Activated naive CD4-positive, alpha-beta T cell treated with anti-CD3 and anti-CD28 coated beads, Interleukin-2, amount 10 ng/mL, durations not matched to agents 7 days and 5 days (primary cell): Measurements from ENCODE around the gene NLRP12.

Experiments used
- CTCF ChIA-PET: fragments of 350-600 bp; sonication (Branson Sonifier 250); formaldehyde crosslinking; loops from one replicate; lab custom pipeline; 2021; ENCODE audit warnings: antibody characterized with exemption; lab: Charles Lee
- DNase-seq: peaks from one replicate; pipeline ENCODE4 v3.0.0-alpha.2; 2020
- H3K27ac Mint-ChIP-seq: one replicate; pipeline ENCODE4 v1.8.0; 2021; ENCODE audit warnings: mild to moderate bottlenecking, moderate library complexity, mixed read lengths
- H3K27me3 Mint-ChIP-seq: one replicate; pipeline ENCODE4 v1.8.0; 2021; ENCODE audit warnings: mild to moderate bottlenecking, mixed read lengths
- H3K36me3 Mint-ChIP-seq: one replicate; pipeline ENCODE4 v1.8.0; 2021; ENCODE audit warnings: mixed read lengths
- H3K4me1 Mint-ChIP-seq: one replicate; pipeline ENCODE4 v1.8.0; 2021; ENCODE audit warnings: mixed read lengths
- H3K4me3 Mint-ChIP-seq: one replicate; pipeline ENCODE4 v1.8.0; 2021; ENCODE audit warnings: mild to moderate bottlenecking, moderate library complexity, mixed read lengths
- H3K9me3 Mint-ChIP-seq: one replicate; pipeline ENCODE4 v1.8.0; 2021; ENCODE audit warnings: mixed read lengths

The NLRP12 gene

DNA sequence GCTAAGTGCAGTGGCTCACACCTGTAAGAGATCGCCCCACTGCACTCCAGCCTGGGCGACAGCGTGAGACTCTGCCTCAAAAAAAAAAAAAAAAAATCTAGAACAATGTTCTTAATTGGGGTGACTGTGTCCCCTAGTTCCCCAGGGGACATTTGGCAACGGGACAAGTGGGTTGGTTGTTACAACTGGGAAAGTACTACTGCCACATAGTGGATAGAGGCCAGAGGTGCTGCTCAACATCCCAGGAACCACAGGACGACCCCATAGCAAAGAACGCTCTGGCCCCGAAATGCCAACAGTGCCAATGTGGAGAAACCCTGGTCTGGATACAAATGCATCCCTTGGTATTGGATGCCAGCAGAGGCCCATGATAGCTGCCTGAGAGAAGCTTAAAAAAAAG lies 11.8 kb downstream of the NLRP12 start:
- DNase-seq: no peak
- no peak overlapping the region for H3K27ac Mint-ChIP-seq
- no peaks in the 10 kb centered on the region for H3K4me1 Mint-ChIP-seq
- no peaks in the 10 kb centered on the region for H3K9me3 Mint-ChIP-seq
- H3K27me3 Mint-ChIP-seq: no peaks in the 10 kb centered on the region
- H3K36me3 Mint-ChIP-seq: no peaks in the 10 kb centered on the region
- H3K4me3 Mint-ChIP-seq: no peak overlapping the region
- CTCF ChIA-PET: no interaction called here

- DNase-seq: no peak
- Mint-ChIP-seq H3K27me3 (no peaks in the 10 kb centered on the region), H3K4me1 (no peaks in the 10 kb centered on the region), H3K36me3 (no peaks in the 10 kb centered on the region), H3K4me3 (no peak overlapping the region), H3K27ac (no peak overlapping the region), H3K9me3 (no peaks in the 10 kb centered on the region)
- CTCF ChIA-PET: interaction anchor here (0.5 to 1.6 kb wide), 3 partner anchors 18 to 213 kb away, joined by 3 to 4 read pairs (median 3); no protein-coding TSS in a partner anchor
These were observed 13.2 kb downstream of the NLRP12 start for GRCh38 chr19:53810891-53811290.

- no peaks in the 10 kb centered on the region for H3K36me3 Mint-ChIP-seq
- no peak overlapping the region for H3K27ac Mint-ChIP-seq
These were observed 13.9 kb downstream of the NLRP12 start for GRCh38 chr19:53810187-53810546.

GRCh38 chr19:53809518-53810186 lies 14.5 kb downstream of the NLRP12 start:
- no peaks in the 10 kb centered on the region for H3K36me3 Mint-ChIP-seq
- DNase-seq: no peak
- CTCF ChIA-PET: interaction anchor here (0.7 to 1.5 kb wide), 3 partner anchors 17 to 843 kb away, joined by 3 to 9 read pairs (median 3); no protein-coding TSS in a partner anchor
- no peak overlapping the region for H3K27ac Mint-ChIP-seq
- no peaks in the 10 kb centered on the region for H3K4me1 Mint-ChIP-seq
- no peak overlapping the region for H3K4me3 Mint-ChIP-seq
- H3K9me3 Mint-ChIP-seq: no peaks in the 10 kb centered on the region
- H3K27me3 Mint-ChIP-seq: no peaks in the 10 kb centered on the region

More at GRCh38 chr19:53810187-53810546, 13.9 kb downstream of the NLRP12 start:
- no peak for DNase-seq
- CTCF ChIA-PET: interaction anchor here (0.7 to 1.5 kb wide), 3 partner anchors 17 to 843 kb away, joined by 3 to 9 read pairs (median 3); no protein-coding TSS in a partner anchor
- Mint-ChIP-seq H3K4me1 (no peaks in the 10 kb centered on the region), H3K9me3 (no peaks in the 10 kb centered on the region), H3K4me3 (no peak overlapping the region), H3K27me3 (no peaks in the 10 kb centered on the region)

DNA sequence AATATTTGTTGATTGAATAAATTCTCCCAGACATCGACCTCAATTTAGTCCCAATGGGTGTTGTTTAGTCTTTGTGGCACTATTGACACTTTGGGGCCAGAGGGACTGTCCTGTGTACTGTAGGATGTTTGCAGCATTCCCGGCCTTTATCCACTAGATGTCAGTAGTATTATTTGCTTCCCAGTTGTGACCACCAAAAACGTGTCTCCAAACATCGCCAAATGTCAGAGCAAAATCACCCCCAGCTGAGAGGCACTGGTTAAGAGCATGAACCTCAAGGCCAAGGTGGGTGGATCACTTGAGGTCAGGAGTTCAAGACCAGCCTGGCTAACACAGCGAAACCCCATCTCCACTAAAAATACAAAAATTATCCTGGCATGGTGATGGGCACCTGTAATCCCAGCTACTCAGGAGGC lies 15.4 kb downstream of the NLRP12 start:
- Mint-ChIP-seq H3K36me3 (no peaks in the 10 kb centered on the region), H3K4me3 (no peak overlapping the region), H3K27me3 (no peaks in the 10 kb centered on the region), H3K27ac (no peak overlapping the region), H3K4me1 (no peaks in the 10 kb centered on the region), H3K9me3 (no peaks in the 10 kb centered on the region)
- no peak for DNase-seq
- CTCF ChIA-PET: interaction anchor here (0.8 to 1.7 kb wide), 3 partner anchors 37 to 221 kb away, joined by 3 to 9 read pairs (median 3); no protein-coding TSS in a partner anchor

GRCh38 chr19:53801257-53801656 lies 22.9 kb downstream of the NLRP12 start:
- Mint-ChIP-seq H3K27me3 (no peaks in the 10 kb centered on the region), H3K4me1 (no peaks in the 10 kb centered on the region), H3K36me3 (no peaks in the 10 kb centered on the region), H3K27ac (no peak overlapping the region), H3K9me3 (no peaks in the 10 kb centered on the region), H3K4me3 (no peak overlapping the region)
- CTCF ChIA-PET: no interaction called here
- no peak for DNase-seq

DNA sequence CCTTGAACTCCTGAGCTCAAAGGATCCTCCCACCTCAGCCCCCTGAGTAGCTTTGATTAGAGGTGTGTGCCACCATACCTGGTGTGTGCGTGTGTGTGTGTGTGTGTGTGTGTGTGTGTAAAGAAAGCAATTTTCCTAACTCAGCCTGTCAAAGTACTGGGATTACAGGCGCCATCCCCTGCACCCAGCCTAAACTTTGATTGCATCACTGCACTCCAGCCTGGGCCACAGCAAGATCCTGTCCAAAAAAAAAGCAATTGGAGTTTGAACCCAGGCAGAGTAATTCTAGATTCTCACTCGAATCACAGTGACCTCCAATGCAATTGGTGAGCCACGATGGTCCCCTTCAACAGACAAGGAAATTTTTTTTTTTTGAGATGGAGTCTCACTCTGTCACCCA lies 29.1 kb downstream of the NLRP12 start:
- Mint-ChIP-seq H3K27me3 (no peaks in the 10 kb centered on the region), H3K9me3 (no peaks in the 10 kb centered on the region), H3K4me3 (no peak overlapping the region), H3K4me1 (no peaks in the 10 kb centered on the region), H3K27ac (no peak overlapping the region), H3K36me3 (no peaks in the 10 kb centered on the region)
- DNase-seq: no peak
- CTCF ChIA-PET: interaction anchor here (0.5 kb wide), 1 partner anchor 370 kb away, joined by 4 read pairs; no protein-coding TSS in a partner anchor

DNA sequence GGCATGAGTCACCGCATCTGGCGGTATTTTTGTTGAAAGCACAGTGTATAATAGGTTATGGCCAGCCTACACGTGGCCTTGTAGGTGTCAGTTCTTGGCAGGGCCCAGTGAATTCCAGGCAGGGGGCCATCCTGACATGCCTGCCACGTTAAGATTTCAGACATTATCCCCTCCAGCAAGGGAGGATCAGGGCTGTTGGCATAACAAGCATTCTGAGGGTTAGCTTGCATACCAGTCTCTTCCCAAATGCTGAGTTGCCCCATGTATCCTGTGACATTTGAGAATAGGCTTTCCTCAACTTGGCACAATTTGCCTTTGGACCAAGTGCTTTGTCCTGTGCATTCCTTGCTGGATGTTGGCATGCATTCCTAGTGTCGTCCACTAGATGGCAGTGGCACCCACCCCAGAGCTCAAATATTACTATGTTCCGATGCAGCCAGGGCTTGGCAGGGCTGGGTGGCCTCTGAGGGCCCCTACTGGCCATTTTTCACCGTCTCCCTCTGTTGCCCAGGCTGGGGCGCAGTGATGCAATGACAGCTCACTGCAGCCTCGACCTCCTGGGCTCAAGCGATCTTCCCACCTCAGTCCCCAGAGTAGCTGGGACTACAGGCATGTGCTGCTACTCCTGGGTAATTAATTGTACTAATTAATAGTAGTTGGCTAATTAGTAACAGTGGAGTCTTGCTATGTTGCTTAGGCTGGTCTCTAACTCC lies 31.2 kb downstream of the NLRP12 start:
- Mint-ChIP-seq H3K9me3 (no peaks in the 10 kb centered on the region), H3K27ac (no peak overlapping the region), H3K27me3 (no peaks in the 10 kb centered on the region), H3K4me1 (no peaks in the 10 kb centered on the region), H3K4me3 (no peak overlapping the region), H3K36me3 (no peaks in the 10 kb centered on the region)
- peak; percentile 86 for DNase-seq
- CTCF ChIA-PET: interaction anchor here (0.5 to 3.8 kb wide), 27 partner anchors 13 to 599 kb away, joined by 3 to 31 read pairs (median 3); partner anchors contain the start of gene PRKCG

DNA sequence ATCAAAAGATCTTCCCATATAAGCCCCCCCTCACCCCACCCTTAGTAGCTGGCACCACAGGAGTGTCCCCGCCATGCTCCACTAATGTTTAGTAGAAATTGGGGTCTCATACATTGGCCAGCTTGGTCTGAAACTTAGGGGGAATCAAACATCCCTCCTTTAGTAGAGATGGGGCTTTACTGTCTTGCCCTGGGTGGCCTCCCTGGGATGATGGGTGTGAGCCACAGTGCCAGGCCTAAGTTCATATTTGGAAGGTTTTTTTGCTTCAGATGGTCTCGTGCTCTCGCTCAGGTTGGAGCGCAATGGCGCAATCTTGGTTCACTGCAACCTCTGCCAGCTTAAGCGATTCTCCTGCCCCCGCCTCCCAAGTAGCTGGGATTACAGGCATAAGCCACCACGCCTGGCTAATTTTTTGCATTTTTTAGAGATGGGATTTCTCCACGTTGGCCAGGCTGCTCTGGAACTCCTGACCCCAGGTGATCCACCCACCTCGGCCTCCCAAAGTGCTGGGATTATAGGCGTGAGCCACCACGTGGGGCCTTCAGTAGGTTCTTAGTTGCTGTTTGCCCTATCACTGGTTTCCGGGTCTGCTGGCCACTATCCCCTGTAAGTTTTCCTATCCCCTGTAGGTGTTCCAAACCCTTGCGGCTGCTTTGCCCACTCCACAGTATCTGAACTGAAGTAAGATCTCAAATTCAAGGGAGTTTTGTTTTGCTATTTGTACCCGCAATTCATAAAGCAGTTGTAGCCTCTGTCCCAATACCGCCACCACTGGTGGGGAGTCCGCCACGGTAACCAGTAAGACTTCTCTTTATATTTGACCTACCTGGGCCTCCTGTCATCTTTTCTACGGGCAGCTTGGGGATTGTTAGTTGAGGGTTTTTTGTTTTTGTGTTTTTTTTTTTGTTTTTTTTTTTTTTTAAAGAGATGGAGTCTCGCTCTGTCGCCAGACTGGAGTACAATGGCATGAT lies 34.1 kb downstream of the NLRP12 start:
- H3K4me1 Mint-ChIP-seq: no peaks in the 10 kb centered on the region
- no peak overlapping the region for H3K4me3 Mint-ChIP-seq
- H3K27ac Mint-ChIP-seq: no peak overlapping the region
- no peaks in the 10 kb centered on the region for H3K36me3 Mint-ChIP-seq
- peaks cover 4% of the 10 kb centered on the region for H3K27me3 Mint-ChIP-seq
- CTCF ChIA-PET: interaction anchor here (1.7 kb wide), 1 partner anchor 240 kb away, joined by 8 read pairs; no protein-coding TSS in a partner anchor
- H3K9me3 Mint-ChIP-seq: peaks cover 2% of the 10 kb centered on the region
- no peak for DNase-seq

DNA sequence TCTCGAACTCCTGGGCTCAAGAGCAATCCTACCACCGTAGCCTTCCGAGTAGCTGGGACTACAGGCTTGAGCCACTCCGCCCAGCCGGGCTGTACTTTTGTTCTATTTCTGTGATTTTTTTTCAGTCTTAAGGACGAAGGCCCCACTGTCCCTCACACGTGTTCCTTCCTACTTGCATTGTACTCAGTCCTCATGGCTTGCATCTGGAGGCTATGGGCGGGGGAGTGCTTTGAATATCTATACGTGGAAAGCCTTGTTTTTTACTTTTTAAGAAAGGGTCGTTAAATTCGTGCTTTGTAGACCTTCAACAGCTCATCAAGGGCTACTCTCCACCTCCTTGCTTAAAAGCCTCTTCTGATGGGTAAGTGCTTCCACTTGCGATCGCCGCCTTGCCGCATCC lies 36.8 kb downstream of the NLRP12 start:
- Mint-ChIP-seq H3K27ac (no peak overlapping the region), H3K4me1 (no peaks in the 10 kb centered on the region), H3K36me3 (no peaks in the 10 kb centered on the region), H3K27me3 (peaks cover 4% of the 10 kb centered on the region), H3K4me3 (no peak overlapping the region), H3K9me3 (peaks cover 2% of the 10 kb centered on the region)
- DNase-seq: no peak
- CTCF ChIA-PET: no interaction called here

DNA sequence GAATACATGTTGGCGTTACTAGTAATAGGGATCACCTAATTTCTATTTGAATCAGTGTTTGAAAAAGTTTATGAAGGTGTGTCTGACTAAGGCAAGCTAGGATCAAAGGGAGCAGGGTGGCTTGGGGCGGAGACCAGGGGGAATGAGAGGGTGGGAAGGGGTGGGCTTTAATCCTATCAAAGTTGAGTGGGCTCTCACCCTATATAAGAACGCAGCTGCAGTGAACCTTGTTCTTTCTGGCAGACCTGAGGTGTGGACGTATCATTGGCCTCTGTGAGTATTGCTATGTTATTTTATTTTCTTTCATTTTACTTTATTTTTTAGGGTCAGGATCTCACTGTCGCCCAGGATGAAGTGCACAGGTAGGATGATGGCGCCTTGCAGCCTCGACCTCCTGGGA lies 37.4 kb downstream of the NLRP12 start:
- Mint-ChIP-seq H3K4me1 (no peaks in the 10 kb centered on the region), H3K4me3 (no peak overlapping the region), H3K27me3 (peaks cover 4% of the 10 kb centered on the region), H3K27ac (no peak overlapping the region), H3K9me3 (peaks cover 2% of the 10 kb centered on the region), H3K36me3 (no peaks in the 10 kb centered on the region)
- CTCF ChIA-PET: no interaction called here
- DNase-seq: no peak

DNA sequence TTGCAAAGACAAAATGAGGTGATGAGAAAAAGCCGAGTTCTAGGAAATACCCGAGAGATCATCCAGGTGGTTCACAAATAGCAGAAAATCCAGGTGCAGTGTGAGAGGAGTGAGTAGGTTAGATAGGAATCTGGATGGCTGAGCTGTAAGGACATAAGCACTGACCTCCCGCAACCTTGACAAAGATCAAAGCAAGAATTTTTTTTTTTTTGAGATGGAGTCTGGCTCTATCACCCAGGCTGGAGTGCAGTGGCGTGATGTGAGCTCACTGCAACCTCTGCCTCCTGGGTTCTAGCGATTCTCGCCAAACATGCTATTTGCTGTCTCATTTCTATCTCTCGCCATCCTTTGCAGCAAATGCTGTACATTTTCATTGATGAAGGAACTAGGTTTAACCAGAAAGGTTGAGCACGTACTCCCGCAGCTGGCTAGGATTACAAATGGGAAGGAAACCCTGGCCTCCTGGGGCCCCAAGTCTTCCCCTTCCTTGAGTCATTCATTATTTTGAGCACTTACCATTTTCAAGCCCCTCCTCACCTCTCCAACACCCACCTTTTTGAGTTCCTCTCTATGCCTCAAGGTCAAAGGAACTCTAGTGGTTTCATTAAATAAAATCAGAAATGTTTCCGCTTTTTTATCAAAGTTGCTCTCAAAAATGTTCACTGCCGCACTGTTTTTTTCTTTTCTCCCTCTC lies 38.8 kb downstream of the NLRP12 start:
- no peak overlapping the region for H3K4me3 Mint-ChIP-seq
- H3K27ac Mint-ChIP-seq: no peak overlapping the region
- CTCF ChIA-PET: interaction anchor here (0.7 kb wide), 1 partner anchor 13 kb away, joined by 3 read pairs; no protein-coding TSS in a partner anchor
- H3K4me1 Mint-ChIP-seq: no peaks in the 10 kb centered on the region
- peaks cover 4% of the 10 kb centered on the region for H3K27me3 Mint-ChIP-seq
- no peaks in the 10 kb centered on the region for H3K36me3 Mint-ChIP-seq
- H3K9me3 Mint-ChIP-seq: peaks cover 2% of the 10 kb centered on the region
- no peak for DNase-seq

GRCh38 chr19:53782698-53783097 lies 41.4 kb downstream of the NLRP12 start:
- no peak for DNase-seq
- no peak overlapping the region for H3K4me3 Mint-ChIP-seq
- peaks cover 2% of the 10 kb centered on the region for H3K9me3 Mint-ChIP-seq
- H3K27me3 Mint-ChIP-seq: peaks cover 4% of the 10 kb centered on the region
- no peaks in the 10 kb centered on the region for H3K4me1 Mint-ChIP-seq
- H3K36me3 Mint-ChIP-seq: no peaks in the 10 kb centered on the region
- H3K27ac Mint-ChIP-seq: no peak overlapping the region
- CTCF ChIA-PET: interaction anchor here (0.9 kb wide), 1 partner anchor 37 kb away, joined by 3 read pairs; no protein-coding TSS in a partner anchor
